Measurements from ENCODE around the gene CPD. TPM values are rescaled to one million over a fixed set of nuclear protein-coding genes. Genes with fewer than 3 reads are reported as not detected.
A peak's percentile ranks its signal among the peaks of the same experiment; 100 is the strongest.

CPD gene
- total RNA-seq, 3 donors from 2014 or later (not counting 1 experiment from before 2014, with no cell fraction given) = 67.3 to 94.5 (median 85.9) TPM

- 93% methylated on average over 4 of the region's 4 CpGs for WGBS (ENCODE audit: insufficient coverage)
- Histone ChIP-seq H3K36me3 (ENCODE audit: control insufficient read depth, insufficient read depth, low read length) (no peaks in the 10 kb centered on the region), H3K4me3 (ENCODE audit: low read length) (no peak overlapping the region), H3K4me1 (ENCODE audit: control insufficient read depth, insufficient read depth, low read length) (peaks cover 8% of the 10 kb centered on the region), H3K9me3 (ENCODE audit: control insufficient read depth, insufficient read depth, low read length) (no peaks in the 10 kb centered on the region), H3K27me3 (ENCODE audit: control insufficient read depth, insufficient read depth, low read length) (no peaks in the 10 kb centered on the region), H3K27ac (ENCODE audit: low read length) (no peak overlapping the region)
- DNase-seq = no peak
- ATAC-seq = no peak
- peaks cover 7 to 9% of the 10 kb centered on the region in 2 donors for H3K4me1 Mint-ChIP-seq
- no peak overlapping the region for H3K4me3 Mint-ChIP-seq
- intact Hi-C loops (cut with micrococcal nuclease) = no loop called here
- no peaks in the 10 kb centered on the region for H3K27me3 Mint-ChIP-seq (ENCODE audit: low read depth in 2 of 2)
- H3K9me3 Mint-ChIP-seq = no peaks in the 10 kb centered on the region
- H3K36me3 Mint-ChIP-seq = no peaks in the 10 kb centered on the region
- no peak for TF ChIP-seq CTCF (IDR thresholded peaks at IDR 0.05)
- H3K27ac Mint-ChIP-seq = no peak overlapping the region
Observed at GRCh38 chr17:30343796-30344195, 34.9 kb upstream of the CPD start.

GRCh38 chr17:30344283-30345088, 34.2 kb upstream of the CPD start:
- Histone ChIP-seq H3K27me3 (ENCODE audit: control insufficient read depth, insufficient read depth, low read length) (no peaks in the 10 kb centered on the region), H3K27ac (ENCODE audit: low read length) (no peak overlapping the region), H3K9me3 (ENCODE audit: control insufficient read depth, insufficient read depth, low read length) (no peaks in the 10 kb centered on the region), H3K4me3 (ENCODE audit: low read length) (no peak overlapping the region), H3K4me1 (ENCODE audit: control insufficient read depth, insufficient read depth, low read length) (peaks cover 8% of the 10 kb centered on the region), H3K36me3 (ENCODE audit: control insufficient read depth, insufficient read depth, low read length) (no peaks in the 10 kb centered on the region)
- WGBS (ENCODE audit: insufficient coverage) = 63% methylated on average over 9 of the region's 9 CpGs
- H3K27ac Mint-ChIP-seq = no peak overlapping the region
- TF ChIP-seq CTCF (IDR thresholded peaks at IDR 0.05) = no peak
- H3K9me3 Mint-ChIP-seq = no peaks in the 10 kb centered on the region
- intact Hi-C loops (cut with micrococcal nuclease) = no loop called here
- H3K27me3 Mint-ChIP-seq (ENCODE audit: low read depth in 2 of 2) = no peaks in the 10 kb centered on the region
- H3K4me1 Mint-ChIP-seq = peaks cover 7 to 9% of the 10 kb centered on the region in 2 donors
- DNase-seq = no peak
- H3K36me3 Mint-ChIP-seq = no peaks in the 10 kb centered on the region
- ATAC-seq = peak in 1 of 3 donors; percentile 32
- no peak overlapping the region for H3K4me3 Mint-ChIP-seq

- Histone ChIP-seq H3K36me3 (ENCODE audit: control insufficient read depth, insufficient read depth, low read length) (no peaks in the 10 kb centered on the region), H3K27ac (ENCODE audit: low read length) (no peak overlapping the region), H3K27me3 (ENCODE audit: control insufficient read depth, insufficient read depth, low read length) (no peaks in the 10 kb centered on the region), H3K9me3 (ENCODE audit: control insufficient read depth, insufficient read depth, low read length) (no peaks in the 10 kb centered on the region), H3K4me3 (ENCODE audit: low read length) (no peak overlapping the region), H3K4me1 (ENCODE audit: control insufficient read depth, insufficient read depth, low read length) (peaks cover 5% of the 10 kb centered on the region)
- intact Hi-C loops (cut with micrococcal nuclease) = no loop called here
- Mint-ChIP-seq H3K4me1 (peaks cover 4 to 5% of the 10 kb centered on the region in 2 donors), H3K27me3 (ENCODE audit: low read depth in 2 of 2) (no peaks in the 10 kb centered on the region), H3K9me3 (no peaks in the 10 kb centered on the region), H3K36me3 (no peaks in the 10 kb centered on the region), H3K4me3 (no peak overlapping the region), H3K27ac (no peak overlapping the region)
- 100% methylated on average over 2 of the region's 2 CpGs for WGBS (ENCODE audit: insufficient coverage)
- DNase-seq = no peak
- no peak for TF ChIP-seq CTCF (IDR thresholded peaks at IDR 0.05)
- peak in 1 of 3 donors; percentile 20 for ATAC-seq
Observed at GRCh38 chr17:30345089-30345433, 33.7 kb upstream of the CPD start.
